Spleen (tissue), 7 donors: ENCODE data around the gene DDAH1.

Experiments
- CTCF ChIP-seq, 11 experiments: fragments of 200-600 bp in 7 of 11; fragments of 450-650 bp in 4 of 11; sonication (generic) in 4 of 11; IDR thresholded peaks in 8 of 11; conservative IDR thresholded peaks in 3 of 11; 1 replicate in 7 of 11; 2 replicates in 4 of 11; pipeline versions ENCODE4 v1.4.0 to v1.8.0; 2016 to 2021; ENCODE audit warnings: antibody characterized with exemption in 11 of 11, inconsistent platforms in 4 of 11, mild to moderate bottlenecking in 1 of 11
- POLR2A ChIP-seq, 3 donors: fragments of 450-650 bp; IDR thresholded peaks; one replicate each; pipeline ENCODE4 v1.5.1; 2017; ENCODE audit warnings: antibody characterized with exemption in 3 of 3, mild to moderate bottlenecking in 1 of 3
- POLR2AphosphoS5 ChIP-seq, 3 donors: sonication (generic); formaldehyde crosslinking; IDR thresholded peaks; one replicate each; pipeline ENCODE4 v1.5.1; 2017; ENCODE audit warnings: antibody characterized with exemption in 3 of 3
- donor health status: DM: no; HTN: no; CAD: no; lungs with moderate emphysema.
- donor health status: DM: no; HTN: no; CAD: no.
- donor health status: DM: no; HTN: no; CAD: no.

- TF ChIP-seq POLR2AphosphoS5 (IDR thresholded peaks at IDR 0.05): no peak
- TF ChIP-seq CTCF (IDR thresholded peaks at IDR 0.05 in 8 of 11, conservative IDR thresholded peaks at IDR 0.05 in 3 of 11): no peak
- TF ChIP-seq POLR2A (IDR thresholded peaks at IDR 0.05): no peak
These were observed 51.8 kb downstream of the DDAH1 start for GRCh38 chr1:85413169-85413568.
